HG03095 (cell line): ENCODE measurements around the gene GABARAPL2.

ENCODE experiments used
- ATAC-seq: cut with Tn5 transposase; IDR thresholded peaks from one replicate; pipeline ENCODE4 v1.9.1; 2021; ENCODE audit warnings: moderate library complexity; ENCODE audit not compliant: unreplicated experiment

The GABARAPL2 gene

DNA sequence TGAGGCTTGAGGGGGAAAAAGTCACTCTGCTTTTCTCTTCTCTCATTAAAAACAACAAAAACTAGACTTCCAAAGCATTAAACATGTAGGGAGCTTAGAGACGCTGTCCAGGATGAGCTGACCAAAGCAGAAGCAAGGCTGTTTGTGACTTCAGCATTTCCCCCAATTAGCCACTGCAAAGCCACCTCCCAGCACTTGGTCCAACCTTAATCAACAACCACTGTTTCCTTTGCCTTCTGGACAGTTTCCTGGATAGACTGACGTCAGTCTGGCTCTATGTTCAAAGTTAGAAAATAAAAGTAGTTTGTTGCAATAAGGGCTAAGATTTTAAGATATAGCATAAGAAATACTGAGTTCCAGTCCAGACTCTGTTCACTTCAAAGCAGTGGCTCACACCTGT, 13.2 kb upstream of the GABARAPL2 start:
- ATAC-seq: no peak

DNA sequence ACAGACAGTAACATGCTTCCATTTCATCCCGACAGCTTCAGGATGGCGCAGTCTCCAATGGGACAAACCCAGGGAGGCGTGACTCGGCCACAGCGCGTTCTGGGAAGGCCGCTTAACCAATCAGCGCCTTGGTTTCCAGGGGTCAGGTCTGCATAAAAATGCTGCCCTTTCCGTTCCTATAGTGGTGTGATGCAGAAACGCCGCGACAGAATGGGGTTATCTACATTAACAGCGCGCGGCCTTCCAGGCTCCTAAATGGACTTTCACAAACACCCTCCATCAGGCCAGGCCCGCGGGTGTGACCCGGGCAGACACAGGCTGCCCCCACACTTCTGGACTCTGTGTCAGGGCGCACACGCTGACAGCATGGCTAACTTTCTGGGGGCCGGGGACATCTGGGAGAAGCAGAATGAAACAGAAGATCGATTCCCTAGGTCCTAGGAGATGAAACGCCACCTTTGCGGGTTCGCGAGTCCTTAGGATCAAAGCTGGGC, 10.9 kb upstream of the GABARAPL2 start:
- ATAC-seq: peak; percentile 36

DNA sequence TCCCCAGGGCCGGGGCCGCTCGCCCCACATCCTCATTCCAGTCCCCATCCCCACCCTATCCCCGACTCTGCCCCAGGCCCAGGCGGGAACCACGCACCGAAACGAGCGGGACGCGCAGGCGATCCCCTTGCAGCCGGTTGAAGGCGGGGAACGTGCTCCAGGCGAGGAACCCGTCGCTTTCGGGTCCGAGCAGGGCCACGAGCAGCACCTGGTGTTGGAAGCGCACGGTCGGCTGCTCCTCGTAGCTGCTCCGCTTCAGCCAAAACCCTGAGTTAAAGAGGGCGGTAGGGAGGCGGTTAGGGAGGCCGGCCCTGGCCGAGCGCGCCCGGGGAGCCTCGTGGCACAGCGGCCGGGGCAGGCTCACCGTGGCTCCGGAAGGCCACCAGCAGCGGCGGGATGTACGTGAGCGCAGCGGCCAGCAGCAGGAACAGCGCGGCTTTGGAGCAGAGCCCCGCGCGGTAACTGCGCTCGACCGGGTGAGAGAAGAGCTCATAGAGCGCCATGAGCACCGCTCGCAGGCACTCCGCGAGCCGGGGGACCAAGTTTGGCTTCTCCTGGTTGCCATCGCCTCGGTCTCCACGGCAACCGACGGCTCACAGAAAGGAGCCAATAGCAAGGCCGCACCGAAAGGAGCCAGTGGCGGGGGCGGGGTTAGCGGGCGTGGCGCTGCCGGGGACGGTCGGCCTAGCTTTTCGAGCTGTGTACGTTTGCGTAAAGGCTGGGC, 10.3 kb upstream of the GABARAPL2 start, which contains the start of gene TMEM231:
Gene TMEM231 (minus strand): TSS at position 546 of the 724 bp plus-strand sequence. CDS start 43 bp downstream, at position 503.
- peak; percentile 96 for ATAC-seq

DNA sequence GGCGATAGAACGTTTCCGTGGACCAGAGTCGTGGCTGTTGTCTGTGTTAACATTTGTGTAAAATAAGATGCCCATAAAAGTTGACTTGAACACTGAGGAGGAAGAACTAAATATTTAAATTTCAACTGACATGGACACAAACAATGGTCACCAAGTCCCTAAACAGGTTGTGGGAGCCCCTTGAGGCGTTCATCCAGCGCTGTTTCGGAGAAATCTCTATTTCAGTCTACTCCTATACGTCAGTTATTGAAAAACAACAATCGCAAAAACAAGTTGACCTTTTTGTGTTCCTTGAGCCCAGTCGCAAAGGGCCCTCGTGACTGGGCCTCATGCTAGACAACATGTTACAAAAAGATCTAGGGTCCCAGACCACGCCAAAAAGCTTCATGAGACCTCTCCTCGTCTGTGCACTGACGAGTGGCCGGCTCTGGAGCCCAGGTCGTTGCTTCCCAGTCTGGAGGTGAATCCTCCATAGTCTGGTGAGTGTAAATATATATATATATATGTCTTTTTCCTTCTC, 9.7 kb upstream of the GABARAPL2 start:
- no peak for ATAC-seq

DNA sequence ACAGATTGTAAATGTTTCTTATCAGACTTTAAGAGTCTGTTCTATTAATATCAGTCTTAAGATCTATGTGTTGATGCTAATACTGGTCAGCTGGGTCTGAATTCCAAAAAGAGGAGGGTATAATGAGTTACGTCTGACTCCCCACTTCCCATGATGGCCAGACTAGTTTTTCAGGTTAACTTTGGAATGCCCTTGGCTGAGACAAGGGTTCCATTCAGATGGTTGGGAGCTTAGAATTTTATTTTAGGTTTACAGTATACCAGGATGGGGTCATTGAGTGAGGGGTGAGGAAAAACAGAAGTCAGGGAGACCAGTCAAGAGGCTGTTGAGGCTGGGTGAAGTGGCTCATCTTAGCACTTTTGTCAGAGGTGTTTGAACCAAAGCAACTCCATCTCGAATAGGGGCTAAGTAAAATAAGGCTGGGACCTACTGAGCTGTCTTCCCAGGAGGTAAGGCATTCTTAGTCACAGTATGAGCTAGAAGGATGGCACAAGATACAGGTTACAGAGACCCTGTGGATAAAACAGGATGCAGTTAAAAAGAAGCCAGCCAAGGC, 7.3 kb upstream of the GABARAPL2 start:
- ATAC-seq: no peak

DNA sequence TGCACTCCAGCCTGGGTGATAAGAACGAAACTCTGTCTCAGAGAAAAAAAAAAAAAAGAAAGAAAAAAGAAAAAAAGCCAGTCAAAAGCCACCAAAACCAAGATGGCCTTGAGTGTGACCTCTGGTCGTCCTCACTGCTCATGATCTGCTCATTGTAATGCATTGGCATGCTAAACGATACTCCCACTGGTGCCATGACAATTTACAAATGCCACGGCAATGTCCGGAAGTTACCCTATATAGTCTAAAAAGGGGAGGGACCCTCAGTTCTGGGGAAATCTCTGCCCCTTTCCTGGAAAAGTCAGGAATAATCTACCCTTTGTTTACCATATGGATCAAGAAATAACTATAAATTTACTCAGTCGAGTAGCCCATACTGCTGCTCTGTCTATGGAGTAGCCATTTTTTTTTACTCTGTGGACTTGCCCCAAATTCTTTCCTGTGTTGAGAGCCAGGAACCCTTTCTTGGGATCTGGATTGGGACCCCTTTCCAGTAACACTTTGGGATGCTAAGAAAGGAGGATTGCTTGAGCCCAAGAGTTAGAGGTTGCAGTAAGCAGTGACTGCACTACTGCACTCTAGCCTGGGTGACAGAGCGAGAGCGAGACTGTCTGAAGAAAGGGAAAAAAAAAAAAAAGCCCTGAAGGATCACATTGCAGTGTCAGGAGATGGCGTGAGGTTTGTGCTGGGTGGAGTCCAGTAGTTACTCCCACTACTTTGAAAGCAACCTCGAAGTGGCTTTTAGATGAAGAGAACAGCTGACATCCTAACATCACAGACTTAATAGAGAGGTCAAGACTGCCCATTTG, 6.4 kb upstream of the GABARAPL2 start:
- ATAC-seq: no peak

DNA sequence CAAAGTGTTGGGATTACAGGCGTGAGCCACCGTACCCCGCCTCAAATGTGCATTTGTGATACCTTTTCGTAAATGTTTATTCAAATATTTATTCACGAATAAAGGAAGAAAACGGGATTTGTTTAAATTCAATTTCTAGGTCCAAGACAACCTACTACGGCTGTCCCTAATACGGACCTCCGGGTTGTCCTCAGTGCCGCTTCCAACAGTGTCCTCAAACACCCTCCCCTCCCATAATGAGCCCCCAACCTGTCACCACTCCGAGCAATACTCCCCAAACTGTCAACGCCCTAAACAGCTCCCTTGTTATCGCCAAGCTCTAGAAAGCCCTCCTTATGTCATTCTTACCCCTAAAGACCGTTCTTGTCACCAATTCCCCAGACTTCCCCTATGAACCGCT, 539 bp upstream of the GABARAPL2 start:
- ATAC-seq: peak; percentile 7

DNA sequence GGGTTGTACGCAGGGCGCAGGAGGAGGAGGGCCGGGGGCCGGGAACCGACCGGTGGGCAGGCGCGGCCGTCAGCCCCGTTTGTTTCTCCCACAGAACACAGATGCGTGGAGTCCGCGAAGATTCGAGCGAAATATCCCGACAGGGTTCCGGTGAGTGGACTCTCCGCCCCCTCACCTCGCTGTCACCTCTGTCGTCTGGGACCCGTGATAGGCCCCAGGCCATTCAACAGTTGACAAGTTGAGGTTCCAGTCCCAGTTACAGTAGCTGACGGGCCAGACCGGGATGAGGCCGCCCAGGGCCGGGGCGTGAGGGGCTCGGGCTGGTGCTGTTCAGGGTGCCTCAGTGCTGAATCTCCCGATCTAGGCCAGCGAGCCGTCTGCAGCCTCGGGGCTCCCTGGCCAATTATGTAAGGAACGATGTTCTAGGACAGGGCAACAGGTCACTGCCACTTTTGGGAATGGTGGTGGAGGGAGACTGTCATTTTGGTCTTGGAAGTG, 628 bp downstream of the GABARAPL2 start:
- ATAC-seq: no peak

DNA sequence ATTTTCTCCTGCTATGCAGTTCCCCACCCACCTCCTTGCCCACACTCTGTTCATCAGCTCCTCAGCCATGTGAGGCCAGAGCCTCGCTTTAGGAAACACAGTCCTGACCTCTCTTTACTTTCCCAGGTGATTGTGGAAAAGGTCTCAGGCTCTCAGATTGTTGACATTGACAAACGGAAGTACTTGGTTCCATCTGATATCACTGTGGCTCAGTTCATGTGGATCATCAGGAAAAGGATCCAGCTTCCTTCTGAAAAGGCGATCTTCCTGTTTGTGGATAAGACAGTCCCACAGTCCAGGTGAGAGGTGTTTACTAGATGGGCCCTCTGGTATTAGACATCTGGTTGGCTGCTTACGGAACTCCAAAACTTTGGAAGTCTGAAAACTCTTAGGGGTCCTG, 1.7 kb downstream of the GABARAPL2 start:
- ATAC-seq: no peak

DNA sequence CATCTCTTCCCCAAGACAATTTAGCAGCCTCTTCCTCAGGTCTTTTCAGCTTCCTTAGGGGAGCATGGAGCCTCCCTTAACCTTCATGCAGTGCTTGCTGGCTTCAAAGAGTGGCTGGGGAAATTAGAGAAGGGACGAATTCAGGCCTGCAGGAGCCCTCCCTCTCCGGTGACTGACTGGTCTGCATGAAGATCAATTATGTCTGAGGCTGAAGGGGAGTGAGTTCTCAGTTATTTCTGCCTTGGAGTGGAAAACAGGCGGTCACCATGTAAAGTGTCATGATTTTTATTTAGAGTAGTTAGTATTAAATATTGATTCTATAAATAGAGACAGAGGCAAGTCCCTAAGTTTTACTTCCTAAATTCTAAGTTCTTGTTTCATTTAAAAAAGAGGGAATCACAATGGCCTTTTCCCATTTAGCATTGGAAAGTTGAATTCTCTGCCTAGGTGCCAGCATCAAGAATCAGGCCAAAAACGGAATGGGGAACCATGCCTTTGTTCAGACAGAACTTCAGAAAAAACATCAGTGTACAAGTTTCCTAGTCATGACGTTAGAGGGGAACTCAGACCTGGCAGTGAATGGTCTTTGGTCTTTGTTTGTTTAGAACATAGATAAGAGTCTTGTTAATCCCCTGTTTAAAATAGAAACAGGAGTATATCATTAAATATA, 4.4 kb downstream of the GABARAPL2 start:
- ATAC-seq: peak; percentile 27

DNA sequence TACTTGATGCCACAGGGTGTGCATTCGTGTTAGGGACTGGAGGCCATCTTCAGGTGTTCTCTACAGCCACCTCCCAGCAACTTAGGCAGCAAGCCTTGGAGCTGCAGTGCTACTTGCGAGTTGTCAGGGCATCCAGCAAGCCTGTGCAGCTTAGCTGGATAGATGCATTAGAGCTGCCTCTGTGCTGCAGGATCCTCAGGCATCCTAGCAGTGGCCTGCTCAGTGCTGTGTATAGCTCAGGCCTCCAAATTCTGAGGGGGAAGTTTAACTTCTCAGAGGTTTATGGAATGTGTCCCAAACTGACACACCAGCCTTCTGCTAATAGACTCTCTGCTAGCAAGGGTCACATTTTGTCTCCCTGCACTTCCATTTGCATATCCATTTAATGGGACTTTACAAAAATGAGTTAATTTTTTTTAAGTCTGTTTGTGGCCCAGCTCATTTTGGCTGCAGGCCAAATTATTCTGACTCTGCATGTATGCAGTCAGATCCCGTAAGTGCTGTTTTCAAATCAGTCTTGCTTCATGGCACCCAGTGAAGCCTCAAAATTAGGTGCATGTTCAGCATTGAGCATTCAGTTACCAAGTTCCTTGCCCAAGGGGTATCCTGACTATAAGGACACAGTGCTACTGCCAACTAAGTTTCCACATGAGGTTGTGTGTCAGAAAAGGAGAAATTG, 6.8 kb downstream of the GABARAPL2 start:
- ATAC-seq: no peak

DNA sequence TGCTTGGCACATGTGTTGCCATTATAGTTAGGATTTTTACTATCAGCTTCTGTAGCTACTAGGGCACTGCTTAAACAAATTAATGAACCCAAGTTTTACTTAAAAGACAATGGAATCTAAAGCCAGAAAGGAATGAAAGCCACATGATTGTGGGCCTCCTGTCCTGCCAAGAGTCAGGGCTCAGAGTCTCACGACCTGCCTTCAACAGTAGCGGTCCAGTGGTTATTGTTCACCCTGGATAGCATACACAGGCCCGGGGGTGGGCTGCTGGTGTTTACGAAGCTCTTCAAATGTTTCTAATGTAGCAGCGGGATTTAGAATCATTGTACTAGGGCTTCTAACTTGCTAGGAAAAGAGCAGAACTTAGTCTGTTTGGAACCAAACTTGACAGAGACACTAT, 7.8 kb downstream of the GABARAPL2 start:
- no peak for ATAC-seq

DNA sequence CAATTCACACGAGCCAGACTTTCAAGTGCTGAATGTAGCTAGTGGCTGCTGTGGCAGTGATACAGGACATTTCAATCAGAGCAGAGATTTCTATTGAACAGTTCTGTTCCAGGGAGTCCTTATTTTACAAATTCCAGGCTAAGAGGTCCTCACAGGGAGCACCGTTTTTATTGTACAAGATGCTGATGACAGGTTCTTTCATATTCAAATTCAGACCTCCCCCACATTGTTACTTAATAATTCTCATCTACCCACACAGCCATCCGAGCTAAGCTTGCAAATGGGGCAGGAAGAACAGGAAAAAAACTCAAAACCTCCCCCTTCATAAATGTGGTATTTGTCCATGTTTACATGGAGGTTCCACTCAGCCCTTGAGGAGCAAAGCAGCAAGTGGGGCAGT, 9.8 kb downstream of the GABARAPL2 start:
- no peak for ATAC-seq

DNA sequence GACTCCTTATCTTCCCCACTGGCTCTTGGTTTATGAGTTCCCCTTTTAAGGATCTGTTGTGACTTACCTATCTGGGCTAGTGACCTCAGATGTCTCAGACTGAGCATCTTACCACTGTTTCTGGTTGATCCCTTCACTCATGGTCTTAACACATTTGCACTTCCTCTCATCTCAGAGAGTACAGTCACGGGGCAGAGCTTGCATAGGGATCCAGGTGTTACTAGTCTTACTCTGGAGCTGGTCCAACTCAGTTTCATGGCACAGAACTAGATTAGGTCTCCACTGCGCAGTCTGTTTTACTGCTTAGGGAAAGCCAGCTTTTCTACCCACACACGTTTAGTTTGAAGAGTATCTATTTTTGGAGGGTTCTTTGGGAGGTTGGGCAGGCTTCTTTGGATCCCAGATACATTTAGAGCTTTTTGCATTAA, 10.2 kb downstream of the GABARAPL2 start:
- peak; percentile 62 for ATAC-seq

DNA sequence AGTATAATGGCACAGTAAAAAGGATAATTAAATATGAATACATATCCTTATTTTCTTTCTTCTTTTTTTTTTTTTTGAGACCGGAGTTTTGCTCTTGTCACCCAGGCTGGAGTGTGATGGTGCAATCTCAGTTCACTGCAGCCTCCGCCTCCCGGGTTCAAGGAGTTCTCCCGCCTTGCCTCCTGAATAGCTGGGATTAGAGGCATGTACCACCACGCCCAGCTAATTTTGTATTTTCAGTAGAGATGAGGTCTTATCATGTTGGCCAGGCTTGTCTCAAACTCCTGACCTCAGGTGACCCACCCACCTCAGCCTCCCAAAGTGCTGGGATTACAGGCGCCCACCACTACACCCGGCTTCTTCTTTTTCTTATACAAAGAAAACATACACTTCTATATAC, 12.0 kb downstream of the GABARAPL2 start:
- no peak for ATAC-seq

DNA sequence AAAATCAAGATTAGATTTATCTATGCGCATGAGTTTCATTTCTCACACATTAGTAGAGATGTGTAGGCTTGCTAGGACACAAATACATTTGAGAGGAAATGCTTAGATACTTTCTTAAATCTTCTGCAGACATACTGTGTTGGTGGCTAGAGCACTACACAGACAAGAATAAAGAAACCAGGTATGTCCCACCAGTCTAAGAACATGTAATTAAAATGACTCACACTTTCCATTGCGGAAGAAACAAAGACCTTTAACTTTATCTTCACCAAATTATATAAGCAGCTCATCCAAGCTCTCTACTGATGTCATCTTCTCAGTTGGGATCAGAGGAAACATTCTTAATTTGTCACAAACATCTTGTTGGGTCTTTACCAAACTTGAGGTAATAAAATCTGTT, 12.5 kb downstream of the GABARAPL2 start:
- ATAC-seq: no peak

DNA sequence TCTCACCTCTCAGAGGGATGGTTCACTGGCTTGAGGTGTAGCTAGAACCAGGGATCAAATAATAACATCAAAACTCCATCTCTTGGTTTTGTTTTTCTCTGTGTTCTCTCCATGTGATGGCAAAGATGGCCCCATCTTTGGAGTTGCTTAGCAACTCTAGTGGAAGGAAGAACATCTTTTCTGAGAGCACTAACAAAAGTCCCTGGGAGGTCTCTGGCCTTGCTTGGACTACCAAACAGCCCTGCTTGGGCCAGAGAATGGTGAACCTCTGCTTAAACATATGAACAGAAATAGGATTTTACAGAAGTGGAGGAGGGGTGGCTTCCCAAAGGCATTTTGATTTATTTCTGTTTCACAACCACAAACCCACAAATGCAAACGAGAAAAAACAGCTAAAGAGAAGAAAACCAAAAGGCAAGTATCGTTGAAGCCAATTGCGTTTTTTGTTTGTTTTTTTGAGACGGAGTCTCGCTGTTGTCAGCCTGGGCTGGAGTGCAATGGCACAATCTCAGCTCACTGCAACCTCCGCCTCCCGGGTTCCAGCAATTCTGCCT, 13.2 kb downstream of the GABARAPL2 start:
- no peak for ATAC-seq

DNA sequence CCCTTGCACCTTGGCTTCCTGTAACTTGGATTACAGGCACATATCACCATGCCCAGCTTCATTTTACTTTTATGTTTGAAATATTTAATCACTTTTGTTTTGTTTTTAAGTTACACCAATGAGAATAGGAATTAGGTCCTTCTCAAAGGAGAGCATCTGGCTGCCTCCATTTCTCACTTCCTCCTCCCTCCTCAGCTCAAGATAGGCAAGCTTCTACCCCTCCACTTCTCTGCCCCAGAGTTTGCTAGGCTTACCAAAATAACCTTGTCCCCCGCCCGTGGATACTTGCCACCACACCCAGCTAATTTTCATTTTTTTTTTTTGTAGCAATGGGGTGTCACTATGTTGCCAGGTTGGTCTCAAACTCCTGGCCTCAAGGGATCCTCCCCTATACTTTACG, 17.9 kb downstream of the GABARAPL2 start:
- peak; percentile 77 for ATAC-seq

DNA sequence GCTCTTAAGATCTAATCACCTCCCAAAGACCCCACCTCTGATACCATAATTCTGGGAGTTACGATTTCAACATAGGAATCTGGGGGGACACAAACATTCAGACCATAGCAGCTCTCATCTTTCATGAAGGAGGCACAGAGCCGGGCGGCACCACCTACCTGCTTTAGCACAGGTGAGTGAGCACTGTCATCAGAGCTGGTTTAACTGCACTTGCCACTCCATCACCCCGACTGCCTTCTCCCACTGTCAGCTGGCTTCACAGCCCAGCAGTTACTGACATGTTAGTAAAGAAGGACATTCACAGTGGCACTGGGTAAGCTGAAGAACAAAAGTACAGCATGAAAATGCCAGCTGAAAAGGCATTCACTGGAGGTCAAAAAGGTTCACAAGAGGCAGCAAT, 22.5 kb downstream of the GABARAPL2 start:
- no peak for ATAC-seq

DNA sequence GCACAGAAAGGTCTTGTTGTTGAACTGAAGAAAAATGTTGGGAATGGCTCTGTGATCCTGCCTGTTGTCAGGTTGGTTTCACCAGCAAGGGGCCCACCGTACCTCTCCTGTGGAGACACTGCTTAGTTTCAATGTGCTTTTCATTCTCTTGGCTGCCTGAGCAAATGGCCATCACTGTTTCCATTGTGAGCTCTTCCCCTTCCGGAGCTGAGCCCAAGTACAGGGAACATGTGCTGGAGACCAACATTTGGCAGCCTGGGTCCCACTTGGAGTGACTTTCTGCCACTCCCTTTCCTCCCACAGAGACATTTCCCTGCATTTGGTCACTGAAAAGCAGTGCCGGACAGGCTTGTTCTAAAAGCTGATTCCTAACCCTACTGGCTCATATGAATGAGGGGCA, 23.1 kb downstream of the GABARAPL2 start:
- no peak for ATAC-seq
